GM15510 (cell line): Measurements from ENCODE around the gene ANO1.

Experiments used
- POLR2A ChIP-seq: IDR thresholded peaks from 3 replicates; pipeline ENCODE4 v1.6.1; 2011; ENCODE audit warnings: borderline replicate concordance; ENCODE audit not compliant: insufficient read length; ENCODE audit errors: extremely low read depth

The ANO1 gene

DNA sequence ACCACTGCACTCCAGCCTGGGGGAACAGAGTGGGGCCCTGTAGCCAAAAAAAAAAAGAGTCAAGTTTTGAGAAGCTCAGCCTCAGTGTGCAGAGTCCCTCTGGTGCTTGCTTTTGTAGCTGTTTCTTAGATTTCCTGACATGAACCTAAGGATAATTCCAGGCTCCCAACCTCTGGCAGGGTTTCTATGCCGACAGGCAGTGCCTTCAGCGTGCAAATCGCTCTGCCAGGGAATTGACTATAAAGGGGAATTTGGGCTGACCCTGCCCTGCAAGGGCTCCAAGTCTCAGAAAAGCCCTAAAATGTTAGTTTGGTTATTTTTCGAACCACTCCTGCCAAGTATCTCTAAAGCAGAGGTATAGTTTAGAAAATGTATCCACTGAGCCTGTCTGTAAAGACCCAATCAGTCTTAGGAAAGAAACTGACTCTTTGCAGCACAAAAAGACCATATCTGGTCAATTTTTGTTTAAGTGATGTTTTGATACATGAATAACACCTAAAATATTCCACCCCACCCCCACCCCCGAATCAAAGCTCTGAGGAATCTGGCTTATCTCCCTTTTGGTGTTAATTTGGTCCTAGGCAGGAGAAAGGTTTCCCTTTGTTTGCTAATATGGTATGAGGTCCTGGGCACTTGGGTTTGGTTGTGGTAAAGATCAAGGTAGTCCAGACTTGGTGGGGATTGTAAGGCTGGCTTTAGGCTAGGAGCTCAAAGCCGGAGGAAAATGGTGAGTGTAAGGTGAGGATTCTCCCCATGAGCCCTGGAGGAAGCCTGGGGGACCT, 49.7 kb downstream of the ANO1 start:
- no peak for TF ChIP-seq POLR2A

GRCh38 chr11:70128435-70128906, 50.4 kb downstream of the ANO1 start:
- TF ChIP-seq POLR2A: no peak

DNA sequence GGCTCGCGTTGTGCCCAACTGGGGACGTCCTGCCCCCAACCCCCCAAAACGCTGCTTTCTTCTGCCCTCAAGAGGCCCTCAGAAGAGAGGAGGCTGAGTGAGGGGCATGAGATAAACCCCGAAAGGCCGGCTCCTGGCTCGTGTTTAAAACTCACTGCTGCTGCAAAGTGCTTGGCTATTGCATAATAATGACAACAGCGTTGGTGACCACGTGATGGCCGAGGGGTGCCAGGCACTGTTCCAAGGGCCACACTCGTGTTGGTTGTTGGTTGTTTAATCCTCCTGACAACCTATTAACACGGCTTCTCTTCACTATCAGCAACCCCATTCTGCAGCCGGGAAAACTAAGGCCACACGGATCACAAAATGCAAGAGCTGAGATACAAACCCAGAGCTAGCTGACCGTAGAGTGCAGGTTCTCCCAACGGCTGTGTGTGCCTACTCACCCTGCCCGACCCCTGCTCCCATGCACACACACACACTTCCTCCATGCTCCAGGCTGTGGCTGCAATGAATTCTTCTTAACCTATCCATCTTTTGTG, 51.0 kb downstream of the ANO1 start:
- no peak for TF ChIP-seq POLR2A

DNA sequence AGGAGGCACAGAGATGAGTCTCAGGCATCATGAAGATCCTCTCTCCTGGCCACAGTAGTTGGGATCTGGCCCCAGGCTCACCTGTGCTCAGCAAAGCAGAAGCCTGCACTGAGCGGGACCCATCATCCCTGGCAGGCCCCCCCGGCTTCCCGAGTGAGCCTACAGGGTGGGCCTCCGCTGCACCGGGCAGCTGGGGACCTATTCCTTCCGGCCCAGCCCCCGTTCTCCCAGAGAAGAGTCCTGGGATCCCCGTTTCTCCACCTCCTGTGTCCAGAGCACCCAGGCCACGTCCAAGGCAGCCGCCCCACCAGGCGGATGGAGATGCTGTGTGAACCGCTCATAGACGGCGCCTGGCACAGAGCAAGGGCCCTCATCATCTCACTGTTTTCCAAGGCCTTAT, 52.5 kb downstream of the ANO1 start:
- no peak for TF ChIP-seq POLR2A

GRCh38 chr11:70131606-70132190, 53.6 kb downstream of the ANO1 start:
- no peak for TF ChIP-seq POLR2A

DNA sequence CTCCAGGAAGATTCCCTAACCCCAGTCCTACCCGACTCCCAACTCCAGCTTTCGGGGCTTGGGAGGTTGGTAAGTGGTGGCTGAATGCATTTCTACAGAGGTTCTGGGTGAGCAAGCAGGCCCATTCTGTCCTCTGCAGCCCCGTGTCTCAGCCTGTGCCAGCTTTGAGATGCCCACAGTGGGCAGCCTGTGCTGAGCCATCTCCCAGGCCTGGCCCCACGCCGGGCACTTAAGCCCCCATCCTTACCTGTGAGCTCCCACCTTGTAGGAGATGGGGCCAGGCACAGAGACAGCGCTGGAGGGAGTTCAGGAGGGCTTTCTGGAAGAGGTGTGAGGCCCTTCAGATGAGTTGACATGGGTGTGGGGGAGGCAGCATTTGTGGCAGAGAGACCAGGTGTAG, 54.5 kb downstream of the ANO1 start:
- TF ChIP-seq POLR2A: no peak

- TF ChIP-seq POLR2A: no peak
These were observed 55.7 kb downstream of the ANO1 start for GRCh38 chr11:70133771-70134335.

DNA sequence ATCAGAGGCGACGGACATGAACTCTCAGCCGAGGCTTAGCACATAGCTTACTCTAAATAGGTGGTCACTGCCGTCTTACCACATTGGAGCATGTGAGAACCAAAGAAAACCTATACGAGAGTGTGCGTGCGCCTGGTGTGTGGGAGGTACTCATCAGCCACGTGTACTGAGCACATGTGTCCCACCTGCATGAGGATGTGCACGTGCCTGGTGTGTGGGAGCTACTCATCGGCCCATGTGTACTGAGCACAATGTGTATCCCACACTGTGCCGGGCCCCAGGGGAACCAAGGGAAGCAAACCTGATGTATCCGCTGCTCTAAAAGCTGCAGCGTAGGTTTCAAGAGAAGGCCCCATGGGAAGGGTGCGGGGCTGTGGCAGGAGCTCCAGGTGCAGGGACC, 56.4 kb downstream of the ANO1 start:
- no peak for TF ChIP-seq POLR2A

- no peak for TF ChIP-seq POLR2A
These were observed 57.0 kb downstream of the ANO1 start for GRCh38 chr11:70135142-70135541.

DNA sequence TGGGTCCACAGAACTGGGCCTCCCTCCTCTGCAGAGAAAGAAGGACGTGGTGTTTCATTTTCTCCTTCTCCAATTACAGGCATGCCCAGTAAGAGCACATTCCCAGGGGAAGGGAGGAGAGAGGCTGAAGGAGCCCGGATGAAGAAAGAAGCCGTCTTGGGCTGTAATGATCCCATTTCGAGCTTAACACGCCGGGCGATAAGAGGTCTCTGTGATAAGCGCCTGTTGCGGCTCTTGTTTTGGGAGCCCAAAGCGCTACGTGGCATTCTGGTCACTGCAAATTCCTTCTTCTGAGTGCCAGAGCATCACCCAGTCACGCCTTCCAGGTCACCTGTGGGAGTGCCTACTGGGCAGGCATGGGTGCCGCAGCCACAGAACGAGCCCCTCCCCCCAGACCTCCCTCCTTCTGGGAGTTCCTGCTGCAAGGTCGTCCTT, 57.5 kb downstream of the ANO1 start:
- TF ChIP-seq POLR2A: no peak

DNA sequence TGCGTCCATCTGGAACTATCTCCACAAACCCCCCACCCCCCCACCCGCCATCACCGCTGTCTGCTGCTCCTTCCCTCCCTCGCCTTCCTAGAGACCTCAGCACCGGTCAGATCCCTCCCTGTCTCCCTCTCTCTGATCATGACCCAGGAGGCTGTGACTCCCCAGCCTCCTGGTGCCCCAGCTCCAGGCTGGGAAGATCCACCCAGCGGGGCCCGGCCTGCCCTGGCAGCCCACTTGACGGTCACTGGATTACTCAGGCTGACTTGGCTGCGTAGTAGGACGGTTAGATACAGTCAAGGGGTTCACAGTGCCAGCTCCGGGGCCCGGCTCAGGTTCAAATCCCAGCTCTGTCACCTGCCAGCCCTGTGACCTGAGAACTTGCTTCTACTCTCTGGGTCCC, 59.3 kb downstream of the ANO1 start:
- TF ChIP-seq POLR2A: no peak

DNA sequence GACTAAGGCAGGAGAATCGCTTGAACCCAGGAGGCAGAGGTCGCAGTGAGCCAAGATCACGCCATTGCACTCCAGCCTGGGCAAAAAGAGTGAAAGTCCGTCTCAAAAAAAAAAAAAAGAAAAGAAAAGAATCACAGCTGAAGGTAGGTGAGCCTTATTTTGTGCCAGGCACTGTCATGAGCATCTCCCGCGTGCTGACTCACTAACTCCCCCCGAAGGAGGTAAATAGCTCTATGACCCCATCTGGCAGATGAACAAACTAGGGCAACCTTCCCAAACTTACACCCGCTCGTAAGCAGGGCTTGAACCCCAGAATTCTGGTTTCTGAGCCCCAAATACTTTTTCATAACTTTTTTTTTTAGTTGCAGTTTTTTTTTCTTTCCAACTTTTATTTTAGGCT, 60.3 kb downstream of the ANO1 start:
- TF ChIP-seq POLR2A: no peak

DNA sequence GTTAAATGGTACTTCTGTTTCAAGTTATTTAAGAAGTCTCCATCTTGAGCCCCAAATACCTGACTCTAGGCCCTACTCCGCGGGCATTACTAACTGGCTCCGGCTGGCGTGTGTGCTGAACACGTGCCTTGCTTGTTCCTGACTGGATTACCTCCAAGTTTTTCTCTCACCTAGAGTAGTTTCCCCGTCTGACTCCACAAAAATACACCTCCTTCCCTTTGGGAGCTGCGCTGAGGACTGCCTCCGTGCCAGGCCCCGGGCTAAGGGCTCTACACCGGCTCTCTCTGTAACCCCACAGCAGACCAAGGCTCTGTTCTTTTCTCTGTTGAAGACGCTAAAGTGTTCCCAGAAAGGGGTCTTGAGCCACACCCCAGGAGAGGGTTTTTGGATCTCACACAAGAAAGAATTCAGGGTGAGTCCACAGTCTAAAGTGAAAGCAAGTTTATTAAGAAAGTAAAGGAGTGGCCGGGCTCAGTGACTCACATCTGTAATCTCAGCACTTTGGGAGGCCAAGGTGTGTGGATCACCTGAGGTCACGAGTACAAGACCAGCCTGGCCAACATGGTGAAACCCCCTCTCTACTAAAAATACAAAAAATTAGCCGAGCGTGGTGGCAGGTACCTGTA, 61.8 kb downstream of the ANO1 start:
- no peak for TF ChIP-seq POLR2A

DNA sequence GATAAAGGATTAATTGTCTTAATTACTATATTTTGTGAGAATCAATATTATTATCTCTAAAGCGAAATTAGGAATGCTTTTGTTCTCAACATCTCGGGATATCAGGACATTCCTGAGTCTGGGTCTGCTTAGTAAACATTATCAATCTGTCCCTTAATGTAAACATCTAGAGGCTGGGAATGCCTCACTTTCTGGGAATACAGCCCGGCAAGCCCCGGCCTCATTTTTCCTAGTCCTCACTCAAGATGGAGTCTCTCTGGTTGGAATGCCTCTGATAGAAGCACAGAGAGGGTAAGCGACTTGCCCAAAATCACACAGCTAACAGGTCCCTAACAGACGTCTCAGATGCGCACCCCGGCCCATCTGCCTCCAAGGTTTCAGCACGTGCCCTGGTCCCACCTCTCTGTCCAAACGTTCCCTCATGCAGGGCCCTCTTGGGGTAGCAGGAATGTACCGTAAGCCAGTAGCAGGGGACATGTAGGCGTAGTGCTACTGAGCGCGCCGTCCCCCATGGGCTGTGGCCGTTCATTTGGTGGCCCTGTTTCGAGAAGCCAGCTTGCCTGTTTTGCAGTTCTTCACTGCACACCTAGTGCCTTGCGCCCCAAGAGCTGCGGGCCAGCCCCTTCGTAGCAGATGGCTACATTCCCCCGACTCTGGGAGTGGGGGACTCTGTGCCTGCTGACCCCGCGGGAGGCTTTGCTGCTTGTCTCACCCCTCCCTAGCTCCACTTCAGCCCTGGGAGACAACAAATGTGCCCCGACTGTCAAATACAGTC, 62.8 kb downstream of the ANO1 start:
- TF ChIP-seq POLR2A: no peak
